Caco-2 (cell line): ENCODE results near the gene WDR43. TPM values are rescaled to one million over a fixed set of nuclear protein-coding genes. Genes with fewer than 3 reads are reported as not detected.

Experiments used
- BruUV-seq: library from RNA; stranded (reverse); fragments of 400-500 nt; replicated peaks from 2 replicates; lab custom pipeline; 2021; lab: Mats Ljungman, UMichigan
- CTCF ChIA-PET: fragments of 300-600 bp; sonication (Branson Sonifier 250); formaldehyde crosslinking; loops from one replicate; lab custom pipeline; 2022; ENCODE audit warnings: antibody characterized with exemption; lab: Charles Lee
- POLR2A ChIA-PET: fragments of 300-600 bp; sonication (Branson Sonifier 250); formaldehyde crosslinking; loops from one replicate; lab custom pipeline; 2022; ENCODE audit warnings: antibody characterized with exemption; lab: Charles Lee
- DNase-seq, 2 experiments: peaks; one replicate each; pipeline versions ENCODE4 v3.0.0 to v3.0.0-alpha.2; 2020 to 2022
- H3K27me3 ChIP-seq: replicated peaks from 2 replicates; pipeline ENCODE4 v1.6.0; 2011; ENCODE audit warnings: low read length; ENCODE audit not compliant: control insufficient read depth, insufficient read depth
- H3K36me3 ChIP-seq: 2 replicates; pipeline ENCODE4 v1.5.1; 2011; ENCODE audit warnings: low read length; ENCODE audit not compliant: control insufficient read depth, insufficient read depth
- H3K4me1 ChIP-seq: fragments of 250-450 bp; sonication (Bioruptor Pico); 2 replicates; pipeline ENCODE4 v1.5.1; 2020; ENCODE audit warnings: mild to moderate bottlenecking
- H3K4me3 ChIP-seq: 2 replicates; pipeline ENCODE4 v1.5.1; 2011; ENCODE audit warnings: low read depth, mild to moderate bottlenecking, control low read depth, low read length
- H3K9me3 ChIP-seq: fragments of 250-450 bp; sonication (Bioruptor Pico); 2 replicates; pipeline ENCODE4 v1.5.1; 2020; ENCODE audit warnings: mild to moderate bottlenecking, moderate library complexity
- H3K27ac Mint-ChIP-seq: one replicate; pipeline ENCODE4 v1.8.0; 2022; ENCODE audit warnings: mixed read lengths; ENCODE audit not compliant: unreplicated experiment
- H3K27me3 Mint-ChIP-seq: one replicate; pipeline ENCODE4 v1.8.0; 2022; ENCODE audit warnings: mixed read lengths; ENCODE audit not compliant: insufficient read depth, unreplicated experiment
- H3K36me3 Mint-ChIP-seq: one replicate; pipeline ENCODE4 v1.8.0; 2022; ENCODE audit warnings: mild to moderate bottlenecking, mixed read lengths; ENCODE audit not compliant: insufficient read depth, unreplicated experiment
- H3K4me1 Mint-ChIP-seq: one replicate; pipeline ENCODE4 v1.8.0; 2022; ENCODE audit warnings: low read depth, mixed read lengths; ENCODE audit not compliant: unreplicated experiment
- H3K4me3 Mint-ChIP-seq: one replicate; pipeline ENCODE4 v1.8.0; 2022; ENCODE audit warnings: mild to moderate bottlenecking, moderate library complexity, mixed read lengths; ENCODE audit not compliant: unreplicated experiment
- H3K9me3 Mint-ChIP-seq: one replicate; pipeline ENCODE4 v1.8.0; 2022; ENCODE audit warnings: mixed read lengths; ENCODE audit not compliant: unreplicated experiment
- CTCF ChIP-seq, 2 experiments: fragments of 200-600 bp in 1 of 2; IDR thresholded peaks; 1 replicate in 1 of 2; 2 replicates in 1 of 2; pipeline versions ENCODE4 v1.5.1 to v1.8.0; 2011 to 2022; ENCODE audit warnings: antibody characterized with exemption in 1 of 2, control low read depth in 1 of 2, inconsistent platforms in 1 of 2, low read depth in 1 of 2, low read length in 1 of 2, mild to moderate bottlenecking in 1 of 2, moderate library complexity in 1 of 2; ENCODE audit not compliant: insufficient read depth in 1 of 2, severe bottlenecking in 1 of 2, unreplicated experiment in 1 of 2
- intact Hi-C: fragments of 100-400 bp; cut with micrococcal nuclease; formaldehyde crosslinking; loops from one replicate; pipeline ENCODE4 v1.10.0; 2022; ENCODE audit not compliant: unreplicated experiment
- total RNA-seq: library from RNA; stranded (reverse); gene quantifications from 2 replicates; pipeline ENCODE4 v1.2.3, GENCODE V29; 2022

The WDR43 gene
- total RNA-seq, 1 experiment from 2014 or later, result 133 TPM

GRCh38 chr2:28980368-28981015 is 86.0 kb downstream of the WDR43 start:
- H3K4me1 Mint-ChIP-seq, result peaks cover 9% of the 10 kb centered on the region
- CTCF ChIA-PET, result interaction anchor here (0.5 kb wide), 1 partner anchor 1185 kb away, joined by 3 read pairs; no protein-coding TSS in a partner anchor
- no peak overlapping the region for H3K4me3 ChIP-seq

GRCh38 chr2:28981016-28981441 is 86.6 kb downstream of the WDR43 start, which contains the start of gene TOGARAM2:
TOGARAM2 (plus strand) TSS chr2:28981298; CDS start chr2:28994835, 13,537 bp downstream.
- ChIA-PET POLR2A (no interaction called here), CTCF (no interaction called here)
- intact Hi-C loops, result no loop called here
- H3K27me3 ChIP-seq, result no peaks in the 10 kb centered on the region
- no peaks in the 10 kb centered on the region for H3K9me3 ChIP-seq
- Mint-ChIP-seq H3K27ac (no peak within 1 kb of the TSS), H3K4me1 (peaks cover 9% of the 10 kb centered on the region), H3K4me3 (no peak within 1 kb of the TSS), H3K36me3 (peaks cover 6% of the 10 kb centered on the region), H3K27me3 (no peaks in the 10 kb centered on the region), H3K9me3 (peaks cover 9% of the 10 kb centered on the region)
- H3K36me3 ChIP-seq, result no peaks in the 10 kb centered on the region
- no peak for TF ChIP-seq CTCF (IDR thresholded peaks at IDR 0.05; ENCODE audit: insufficient read depth in 1 of 2, low read depth in 1 of 2, low read length in 1 of 2, severe bottlenecking in 1 of 2, unreplicated experiment in 1 of 2)
- H3K4me1 ChIP-seq, result peaks cover 16% of the 10 kb centered on the region
- BruUV-seq, result no TSS peak
- H3K4me3 ChIP-seq, result no peak within 1 kb of the TSS
- DNase-seq, result no peak

More at GRCh38 chr2:28980368-28981015, 86.0 kb downstream of the WDR43 start:
- DNase-seq, result no peak
- no peaks in the 10 kb centered on the region for H3K36me3 ChIP-seq
- POLR2A ChIA-PET, result interaction anchor here (0.6 kb wide), 1 partner anchor 154 kb away, joined by 3 read pairs; no protein-coding TSS in a partner anchor
- no TSS peak for BruUV-seq
- Mint-ChIP-seq H3K36me3 (peaks cover 6% of the 10 kb centered on the region), H3K27ac (no peak overlapping the region), H3K27me3 (no peaks in the 10 kb centered on the region), H3K4me3 (no peak overlapping the region), H3K9me3 (peaks cover 9% of the 10 kb centered on the region)
- H3K9me3 ChIP-seq, result no peaks in the 10 kb centered on the region
- TF ChIP-seq CTCF (IDR thresholded peaks at IDR 0.05; ENCODE audit: insufficient read depth in 1 of 2, low read depth in 1 of 2, low read length in 1 of 2, severe bottlenecking in 1 of 2, unreplicated experiment in 1 of 2), result no peak
- peaks cover 16% of the 10 kb centered on the region for H3K4me1 ChIP-seq
- no peaks in the 10 kb centered on the region for H3K27me3 ChIP-seq
- intact Hi-C loops, result no loop called here

GRCh38 chr2:28981620-28982376 is 87.3 kb downstream of the WDR43 start:
- Mint-ChIP-seq H3K36me3 (peaks cover under 1% of the 10 kb centered on the region), H3K27ac (no peak overlapping the region), H3K4me1 (peaks cover 2% of the 10 kb centered on the region), H3K9me3 (peaks cover 9% of the 10 kb centered on the region), H3K27me3 (no peaks in the 10 kb centered on the region), H3K4me3 (no peak overlapping the region)
- no TSS peak for BruUV-seq
- H3K9me3 ChIP-seq, result no peaks in the 10 kb centered on the region
- intact Hi-C loops, result no loop called here
- no peak for DNase-seq
- no peak for TF ChIP-seq CTCF (IDR thresholded peaks at IDR 0.05; ENCODE audit: insufficient read depth in 1 of 2, low read depth in 1 of 2, low read length in 1 of 2, severe bottlenecking in 1 of 2, unreplicated experiment in 1 of 2)
- ChIA-PET CTCF (no interaction called here), POLR2A (no interaction called here)
- H3K4me3 ChIP-seq, result no peak overlapping the region
- H3K4me1 ChIP-seq, result peaks cover 11% of the 10 kb centered on the region
- H3K27me3 ChIP-seq, result no peaks in the 10 kb centered on the region
- no peaks in the 10 kb centered on the region for H3K36me3 ChIP-seq
